Measurements from ENCODE around the gene DPEP3. TPM values are rescaled to one million over a fixed set of nuclear protein-coding genes. Genes with fewer than 3 reads are reported as not detected.

DPEP3 gene
- polyA plus RNA-seq, 3 donors, result 0.20 to 1.8 (median 0.25) TPM

- no peak for DNase-seq
- no peak overlapping the region for H2AFZ ChIP-seq (ENCODE audit: insufficient read depth, low read depth, low read length, poor library complexity, severe bottlenecking)
- H3K9ac ChIP-seq (ENCODE audit: insufficient read depth, low read length, poor library complexity, severe bottlenecking), result no peak overlapping the region
- Mint-ChIP-seq H3K36me3 (peaks cover 54 to 88% of the 10 kb centered on the region in 2 donors), H3K4me1 (no peaks in the 10 kb centered on the region), H3K27me3 (ENCODE audit: low read depth in 3 of 3) (peaks cover 0 to 2% (median 0%) of the 10 kb centered on the region in 3 donors), H3K4me3 (no peak overlapping the region), H3K27ac (no peak overlapping the region), H3K9me3 (no peaks in the 10 kb centered on the region)
- H4K20me1 ChIP-seq (ENCODE audit: insufficient read depth, low read length), result no peaks in the 10 kb centered on the region
- H3K9me3 ChIP-seq (replicated peaks in 1 of 2; ENCODE audit: control insufficient read depth in 1 of 2, insufficient read depth in 1 of 2, low read length in 2 of 2), result no peaks in the 10 kb centered on the region
- no peaks in the 10 kb centered on the region for H3K4me1 ChIP-seq (ENCODE audit: control insufficient read depth in 1 of 2, insufficient read depth in 2 of 2, low read length in 2 of 2)
- H3K27ac ChIP-seq (ENCODE audit: low read depth in 1 of 2, low read length in 2 of 2), result no peak overlapping the region
- H3K36me3 ChIP-seq (replicated peaks in 1 of 2; ENCODE audit: control insufficient read depth in 1 of 2, insufficient read depth in 2 of 2, low read length in 2 of 2), result peaks cover 70 to 88% of the 10 kb centered on the region in 2 donors
- H3K4me2 ChIP-seq (replicated peaks; ENCODE audit: extremely low read depth, low read length, poor library complexity, severe bottlenecking), result no peak overlapping the region
- H3K79me2 ChIP-seq (ENCODE audit: insufficient read depth, low read length), result no peaks in the 10 kb centered on the region
- no peak overlapping the region for H3K4me3 ChIP-seq (replicated peaks in 1 of 3; ENCODE audit: low read depth in 2 of 3, low read length in 3 of 3)
- intact Hi-C loops (cut with micrococcal nuclease), result no loop called here
- H3K27me3 ChIP-seq (ENCODE audit: control insufficient read depth in 2 of 2, insufficient read depth in 2 of 2, low read length in 2 of 2), result no peaks in the 10 kb centered on the region
- TF ChIP-seq, protein P1, sequence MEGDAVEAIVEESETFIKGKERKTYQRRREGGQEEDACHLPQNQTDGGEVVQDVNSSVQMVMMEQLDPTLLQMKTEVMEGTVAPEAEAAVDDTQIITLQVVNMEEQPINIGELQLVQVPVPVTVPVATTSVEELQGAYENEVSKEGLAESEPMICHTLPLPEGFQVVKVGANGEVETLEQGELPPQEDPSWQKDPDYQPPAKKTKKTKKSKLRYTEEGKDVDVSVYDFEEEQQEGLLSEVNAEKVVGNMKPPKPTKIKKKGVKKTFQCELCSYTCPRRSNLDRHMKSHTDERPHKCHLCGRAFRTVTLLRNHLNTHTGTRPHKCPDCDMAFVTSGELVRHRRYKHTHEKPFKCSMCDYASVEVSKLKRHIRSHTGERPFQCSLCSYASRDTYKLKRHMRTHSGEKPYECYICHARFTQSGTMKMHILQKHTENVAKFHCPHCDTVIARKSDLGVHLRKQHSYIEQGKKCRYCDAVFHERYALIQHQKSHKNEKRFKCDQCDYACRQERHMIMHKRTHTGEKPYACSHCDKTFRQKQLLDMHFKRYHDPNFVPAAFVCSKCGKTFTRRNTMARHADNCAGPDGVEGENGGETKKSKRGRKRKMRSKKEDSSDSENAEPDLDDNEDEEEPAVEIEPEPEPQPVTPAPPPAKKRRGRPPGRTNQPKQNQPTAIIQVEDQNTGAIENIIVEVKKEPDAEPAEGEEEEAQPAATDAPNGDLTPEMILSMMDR (IDR thresholded peaks at IDR 0.05), result no peak
- WGBS (ENCODE audit: insufficient coverage), result 97% methylated on average over 12 of the region's 12 CpGs
Measured at GRCh38 chr16:67951485-67951884, 28.8 kb downstream of the DPEP3 start.

DNA sequence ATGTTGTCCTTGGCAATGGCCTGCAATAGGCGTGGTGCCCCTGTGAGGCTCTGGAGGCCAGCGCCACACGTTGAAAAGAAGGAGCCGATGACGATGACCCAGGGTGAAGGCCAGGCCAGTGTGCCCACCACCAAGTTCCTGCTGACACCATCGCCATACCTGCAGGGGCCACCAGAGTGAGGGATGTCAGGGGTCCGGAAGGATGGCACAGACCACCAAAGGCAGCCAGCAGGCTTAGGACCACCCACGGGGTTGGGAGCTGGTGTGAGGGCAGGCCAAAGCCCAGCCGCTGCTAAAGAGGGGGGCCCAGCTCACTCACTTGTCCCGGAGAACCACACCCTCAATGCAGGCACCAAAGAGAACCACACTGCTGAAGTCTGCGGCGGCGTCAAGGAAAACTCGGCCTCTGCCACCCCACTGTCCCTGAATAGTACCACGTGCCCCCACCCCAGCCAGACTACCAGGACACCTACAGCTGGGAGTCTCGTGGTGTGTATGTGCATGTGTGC lies 29.9 kb downstream of the DPEP3 start:
- Mint-ChIP-seq H3K36me3 (peaks cover 64 to 91% of the 10 kb centered on the region in 2 donors), H3K4me1 (no peaks in the 10 kb centered on the region), H3K27ac (no peak overlapping the region), H3K4me3 (no peak overlapping the region), H3K27me3 (ENCODE audit: low read depth in 3 of 3) (peaks cover 0 to 2% (median 0%) of the 10 kb centered on the region in 3 donors), H3K9me3 (no peaks in the 10 kb centered on the region)
- Histone ChIP-seq H3K4me3 (replicated peaks in 1 of 3; ENCODE audit: low read depth in 2 of 3, low read length in 3 of 3) (no peak overlapping the region), H4K20me1 (ENCODE audit: insufficient read depth, low read length) (no peaks in the 10 kb centered on the region), H3K27me3 (ENCODE audit: control insufficient read depth in 2 of 2, insufficient read depth in 2 of 2, low read length in 2 of 2) (no peaks in the 10 kb centered on the region), H3K9ac (ENCODE audit: insufficient read depth, low read length, poor library complexity, severe bottlenecking) (no peak overlapping the region), H3K27ac (ENCODE audit: low read depth in 1 of 2, low read length in 2 of 2) (no peak overlapping the region), H3K4me1 (ENCODE audit: control insufficient read depth in 1 of 2, insufficient read depth in 2 of 2, low read length in 2 of 2) (no peaks in the 10 kb centered on the region), H3K9me3 (replicated peaks in 1 of 2; ENCODE audit: control insufficient read depth in 1 of 2, insufficient read depth in 1 of 2, low read length in 2 of 2) (no peaks in the 10 kb centered on the region), H2AFZ (ENCODE audit: insufficient read depth, low read depth, low read length, poor library complexity, severe bottlenecking) (no peak overlapping the region), H3K79me2 (ENCODE audit: insufficient read depth, low read length) (no peaks in the 10 kb centered on the region), H3K36me3 (replicated peaks in 1 of 2; ENCODE audit: control insufficient read depth in 1 of 2, insufficient read depth in 2 of 2, low read length in 2 of 2) (peaks cover 81 to 94% of the 10 kb centered on the region in 2 donors), H3K4me2 (replicated peaks; ENCODE audit: extremely low read depth, low read length, poor library complexity, severe bottlenecking) (no peak overlapping the region)
- 96% methylated on average over 8 of the region's 16 CpGs for WGBS (ENCODE audit: insufficient coverage)
- intact Hi-C loops (cut with micrococcal nuclease), result no loop called here
- DNase-seq, result no peak
- TF ChIP-seq, protein P1 (IDR thresholded peaks at IDR 0.05), result no peak

All from CD14-positive monocyte (primary cell).